Right forelimb (tissue), 1 donor: ENCODE results near the gene LARP1B.
"Not testable (repeated sequence)": the region's sequence is repeated elsewhere in the genome, so short reads cannot be mapped to it uniquely, and the experiment has no call there.

Source experiments
- DNase-seq: peaks from one replicate; pipeline ENCODE4 v3.0.0-alpha.2; 2018

Gene LARP1B

GRCh38 chr4:128228845-128229795 lies 168.0 kb downstream of the LARP1B start:
- DNase-seq: no peak

- no peak for DNase-seq
Observed at GRCh38 chr4:128232719-128233118, 171.6 kb downstream of the LARP1B start.

- DNase-seq: no peak
Observed at GRCh38 chr4:128234836-128235235, 173.7 kb downstream of the LARP1B start.

- DNase-seq: no peak
Observed at GRCh38 chr4:128241019-128241418, 179.9 kb downstream of the LARP1B start.

GRCh38 chr4:128241425-128241913 lies 180.4 kb downstream of the LARP1B start:
- DNase-seq: no peak

- no peak for DNase-seq
Observed at GRCh38 chr4:128241981-128242380, 180.9 kb downstream of the LARP1B start.

- no peak for DNase-seq
Observed at GRCh38 chr4:128242601-128243000, 181.5 kb downstream of the LARP1B start.

GRCh38 chr4:128244379-128244778 lies 183.3 kb downstream of the LARP1B start:
- no peak for DNase-seq

- DNase-seq: not testable (repeated sequence)
Observed at GRCh38 chr4:128245391-128245790, 184.3 kb downstream of the LARP1B start.

GRCh38 chr4:128247906-128248305 lies 186.8 kb downstream of the LARP1B start:
- DNase-seq: no peak

GRCh38 chr4:128249787-128250668 lies 188.9 kb downstream of the LARP1B start:
- DNase-seq: no peak

- DNase-seq: no peak
Observed at GRCh38 chr4:128255906-128256305, 194.8 kb downstream of the LARP1B start.

GRCh38 chr4:128256539-128256938 lies 195.4 kb downstream of the LARP1B start:
- no peak for DNase-seq

- DNase-seq: not testable (repeated sequence)
Observed at GRCh38 chr4:128258166-128258565, 197.1 kb downstream of the LARP1B start.

GRCh38 chr4:128259889-128260288 lies 198.8 kb downstream of the LARP1B start:
- not testable (repeated sequence) for DNase-seq
